DMS153 treated with DMSO at 0.1 percent for 48 hours (cell line): ENCODE measurements around the gene DACT1.
"Not testable (repeated sequence)": the region's sequence is repeated elsewhere in the genome, so short reads cannot be mapped to it uniquely, and the experiment has no call there.

Source experiments
- DNase-seq: peaks from one replicate; lab custom pipeline; 2025; ENCODE audit not compliant: unreplicated experiment; lab: John Stamatoyannopoulos, UW

The DACT1 gene

GRCh38 chr14:58637391-58638230, at the start of gene DACT1:
TSS of gene DACT1 (plus strand) at chr14:58637962. CDS start at chr14:58638203, 241 bp downstream.
- DNase-seq, result no peak

GRCh38 chr14:58588321-58588720, 49.4 kb upstream of the DACT1 start:
- DNase-seq, result not testable (repeated sequence)

- DNase-seq, result no peak
Measured at GRCh38 chr14:58593977-58594376, 43.8 kb upstream of the DACT1 start.

DNA sequence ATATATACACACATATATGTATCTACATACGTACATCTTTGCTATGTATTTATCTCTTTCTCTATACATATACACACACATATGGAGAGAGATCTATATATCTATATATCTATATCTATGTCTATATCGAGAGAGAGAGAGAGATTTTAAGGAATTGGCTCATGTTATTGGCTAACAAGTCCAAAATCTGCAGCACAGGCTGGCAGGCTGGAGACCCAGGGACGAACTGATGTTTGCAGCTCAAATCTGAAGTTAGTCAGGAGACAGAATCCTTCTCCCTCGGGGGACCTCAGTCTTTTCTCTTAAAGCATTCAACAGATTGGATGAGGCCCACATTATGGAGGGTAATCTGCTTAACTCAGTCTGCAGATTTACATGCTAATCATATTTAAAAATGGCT, 40.7 kb upstream of the DACT1 start:
- DNase-seq, result no peak

DNA sequence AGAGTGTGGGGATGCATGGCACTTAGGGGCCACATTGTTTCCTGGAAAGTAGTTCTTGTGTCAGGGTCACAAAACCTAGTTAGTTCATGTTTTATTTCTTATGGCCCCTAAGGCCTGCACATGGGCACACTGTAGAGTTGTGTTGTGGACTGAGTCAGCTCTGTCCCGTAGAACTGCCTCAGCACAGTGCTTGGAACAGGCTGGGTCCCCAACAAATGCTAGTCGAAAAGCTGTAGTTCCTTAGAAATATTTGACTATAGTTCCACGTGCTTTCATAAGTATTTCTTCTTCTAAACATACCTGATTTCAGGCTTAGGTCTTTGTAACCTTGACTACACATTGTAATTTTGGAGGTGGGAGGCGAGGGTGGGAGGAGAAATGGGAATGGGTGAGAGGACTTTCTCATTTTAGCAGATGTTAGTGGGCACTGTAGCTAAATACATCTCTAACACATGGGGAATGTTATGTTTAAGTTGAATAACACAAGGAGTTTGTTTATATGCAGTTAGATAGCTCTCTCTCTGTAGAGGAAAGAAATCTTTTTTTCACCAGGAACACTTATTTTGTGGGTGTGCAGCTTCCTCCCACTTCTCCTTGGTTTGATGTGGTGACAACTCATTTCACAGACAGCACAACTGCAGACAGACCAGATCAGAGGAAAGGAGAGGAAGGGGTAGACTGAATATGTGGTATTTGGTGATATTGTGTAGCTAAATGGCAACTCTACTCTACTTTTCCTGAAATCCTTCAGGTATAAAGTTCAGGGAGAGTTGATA, 39.5 kb upstream of the DACT1 start:
- DNase-seq, result no peak

DNA sequence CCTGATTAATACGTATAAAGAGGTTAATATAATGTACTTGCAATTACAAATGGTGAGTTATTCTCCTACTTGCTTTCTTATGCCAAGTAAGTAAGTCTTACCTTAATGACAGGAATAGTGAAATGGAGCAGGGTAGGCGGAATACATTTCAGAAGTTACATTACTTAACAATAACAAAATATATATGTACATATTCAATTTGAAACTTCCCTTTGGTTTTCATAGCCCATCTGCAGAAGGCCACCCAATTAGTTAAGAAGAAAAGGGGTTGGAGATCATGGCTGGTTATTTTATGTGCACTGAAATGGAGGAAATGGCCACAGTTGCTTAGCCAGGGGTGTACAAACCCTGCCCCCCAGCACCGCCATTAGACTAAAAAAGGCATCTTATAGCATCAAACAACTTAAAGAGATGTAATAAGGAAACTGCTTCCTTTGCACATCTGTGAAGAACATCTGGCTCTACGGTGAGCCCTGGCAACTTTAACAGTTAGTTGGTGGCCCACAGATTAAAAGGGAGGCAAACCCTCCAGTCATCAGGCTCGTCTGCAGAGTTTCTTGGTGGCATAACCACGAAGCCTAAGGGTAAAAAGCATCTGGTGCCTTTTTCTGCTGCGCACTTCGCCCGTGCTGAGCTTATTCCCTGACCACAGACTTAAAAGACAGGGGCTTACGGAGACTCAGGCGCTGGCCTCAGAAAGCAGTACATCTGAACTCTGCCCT, 38.8 kb upstream of the DACT1 start:
- DNase-seq, result no peak

DNA sequence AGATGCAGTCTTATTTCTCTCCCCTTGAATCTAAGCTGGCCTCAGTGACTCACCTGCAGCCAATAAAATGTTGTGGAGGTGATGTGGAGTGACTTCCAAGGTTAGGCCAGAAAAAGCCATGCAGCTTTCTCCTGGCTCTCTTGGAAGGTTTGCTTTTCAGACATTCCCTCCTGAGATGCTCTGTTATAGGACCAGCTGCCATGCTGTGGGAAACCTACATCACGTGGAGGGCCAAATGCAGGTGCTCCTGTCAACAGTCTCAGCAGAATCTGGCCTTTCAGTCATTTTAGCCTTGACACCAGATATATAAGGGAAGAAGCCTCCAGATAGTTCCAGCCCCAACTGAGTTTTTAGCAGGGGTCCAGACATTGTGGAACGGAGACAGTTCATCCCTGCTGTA, 38.1 kb upstream of the DACT1 start:
- no peak for DNase-seq

DNA sequence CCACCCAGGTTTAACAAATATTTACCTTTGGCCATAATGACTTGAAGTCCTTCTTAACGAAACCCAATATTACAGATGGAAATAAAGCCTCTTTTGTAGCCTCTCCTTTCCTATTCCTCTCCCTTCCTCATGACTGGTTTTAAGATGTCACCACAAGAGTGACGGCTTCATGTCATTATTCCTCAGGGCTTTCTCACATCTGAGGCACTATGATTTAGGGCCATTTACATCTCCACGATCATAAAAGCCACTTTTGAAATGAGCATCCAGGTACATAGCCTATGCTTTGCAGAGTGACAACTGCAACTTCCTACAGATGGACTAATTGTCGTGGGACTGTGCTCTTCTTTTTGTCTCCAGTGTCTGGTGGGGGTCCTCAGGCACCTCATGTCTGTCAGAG, 32.3 kb upstream of the DACT1 start:
- no peak for DNase-seq

- no peak for DNase-seq
Measured at GRCh38 chr14:58607131-58607951, 30.4 kb upstream of the DACT1 start.

DNA sequence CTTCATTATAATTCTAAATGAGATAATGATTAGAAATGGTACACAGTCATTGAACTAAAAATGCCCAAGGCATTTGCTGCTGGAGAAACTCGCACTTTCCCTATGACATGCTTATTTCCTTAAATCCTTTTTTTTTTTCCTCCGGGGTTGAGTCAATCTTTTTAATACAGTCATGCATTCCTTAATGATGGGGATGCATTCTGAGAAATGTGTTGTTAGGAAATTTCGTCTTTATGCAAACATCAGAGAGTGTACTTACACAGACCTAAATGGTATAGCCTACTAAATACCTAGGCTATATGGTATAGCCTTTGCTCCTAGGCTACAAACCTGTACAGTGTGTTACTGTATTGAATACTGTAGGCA, 29.8 kb upstream of the DACT1 start:
- DNase-seq, result no peak

DNA sequence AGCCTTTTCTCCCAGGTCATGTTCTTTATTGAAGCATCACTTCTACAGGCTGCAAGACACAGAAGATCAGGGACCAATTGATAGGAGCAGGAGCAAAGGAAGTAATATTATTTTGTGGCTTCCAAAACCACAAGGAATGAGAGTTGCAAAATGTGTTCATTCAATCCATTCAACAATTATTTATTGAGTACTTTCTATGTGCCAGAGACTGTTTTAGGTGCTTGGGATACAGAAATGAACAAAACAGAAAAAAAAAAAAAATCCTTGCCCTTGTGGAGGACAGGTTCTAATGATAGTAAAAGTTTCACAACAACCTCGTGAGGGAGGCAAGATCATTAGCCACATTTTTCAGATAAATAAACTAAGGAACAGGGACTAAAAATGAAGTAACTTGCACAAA, 20.1 kb upstream of the DACT1 start:
- no peak for DNase-seq

- no peak for DNase-seq
Measured at GRCh38 chr14:58620011-58620410, 17.8 kb upstream of the DACT1 start.

- DNase-seq, result no peak
Measured at GRCh38 chr14:58625438-58625837, 12.3 kb upstream of the DACT1 start.

- DNase-seq, result no peak
Measured at GRCh38 chr14:58626431-58626831, 11.3 kb upstream of the DACT1 start.

GRCh38 chr14:58628406-58628805, 9.4 kb upstream of the DACT1 start:
- DNase-seq, result no peak

GRCh38 chr14:58629281-58629680, 8.5 kb upstream of the DACT1 start:
- no peak for DNase-seq

- DNase-seq, result no peak
Measured at GRCh38 chr14:58631732-58632131, 6.0 kb upstream of the DACT1 start.

DNA sequence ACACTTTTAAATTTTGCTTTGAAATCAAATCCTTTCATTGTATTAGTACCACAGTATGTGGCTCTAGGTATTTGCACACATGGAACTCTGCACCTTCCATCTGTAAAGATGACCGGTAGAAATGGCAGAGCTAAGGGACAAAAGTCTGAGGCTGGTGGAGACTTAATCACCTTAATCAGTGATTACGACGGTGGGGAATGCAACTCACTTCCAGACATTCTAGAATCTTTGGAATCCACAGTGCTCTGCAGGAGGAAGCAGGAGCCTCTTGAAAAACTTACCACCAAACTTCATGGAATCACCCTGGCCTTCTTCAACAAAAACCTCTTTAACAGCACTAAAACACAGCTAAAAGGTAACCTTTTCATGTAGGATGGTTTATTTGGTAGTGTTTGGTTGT, 3.9 kb upstream of the DACT1 start:
- no peak for DNase-seq

DNA sequence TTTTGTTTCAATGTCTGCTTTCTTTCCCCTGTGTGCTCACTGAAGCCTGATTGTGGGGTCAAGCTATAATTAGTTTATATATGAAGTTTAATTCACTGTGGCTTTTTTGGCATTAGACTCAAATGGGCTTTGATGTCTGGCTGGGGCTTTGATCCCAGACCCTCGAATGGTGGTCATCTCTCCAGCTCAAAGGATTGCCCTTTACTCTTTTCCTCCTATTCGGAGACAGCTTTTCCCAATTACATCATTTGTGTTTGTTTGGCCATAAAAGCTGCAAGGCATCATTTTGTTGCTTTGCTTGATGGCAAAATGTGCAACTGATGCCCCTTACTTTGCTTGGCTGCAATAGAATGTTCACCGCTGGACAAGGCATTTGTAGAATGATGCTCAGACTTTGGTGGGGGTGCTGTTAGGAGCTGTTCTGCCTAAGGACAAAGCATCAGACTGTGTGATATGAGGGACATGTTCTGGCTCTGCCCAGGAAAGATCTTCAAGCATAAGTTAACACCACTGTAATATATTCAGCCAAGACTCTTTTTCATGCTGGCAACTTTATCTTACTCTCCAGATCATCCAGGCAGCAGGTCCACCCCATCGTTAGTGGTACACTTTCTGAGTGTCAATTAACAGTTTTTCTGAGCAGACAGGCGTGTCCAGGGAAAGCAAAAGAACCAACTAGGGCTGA, 3.2 kb upstream of the DACT1 start:
- DNase-seq, result no peak

DNA sequence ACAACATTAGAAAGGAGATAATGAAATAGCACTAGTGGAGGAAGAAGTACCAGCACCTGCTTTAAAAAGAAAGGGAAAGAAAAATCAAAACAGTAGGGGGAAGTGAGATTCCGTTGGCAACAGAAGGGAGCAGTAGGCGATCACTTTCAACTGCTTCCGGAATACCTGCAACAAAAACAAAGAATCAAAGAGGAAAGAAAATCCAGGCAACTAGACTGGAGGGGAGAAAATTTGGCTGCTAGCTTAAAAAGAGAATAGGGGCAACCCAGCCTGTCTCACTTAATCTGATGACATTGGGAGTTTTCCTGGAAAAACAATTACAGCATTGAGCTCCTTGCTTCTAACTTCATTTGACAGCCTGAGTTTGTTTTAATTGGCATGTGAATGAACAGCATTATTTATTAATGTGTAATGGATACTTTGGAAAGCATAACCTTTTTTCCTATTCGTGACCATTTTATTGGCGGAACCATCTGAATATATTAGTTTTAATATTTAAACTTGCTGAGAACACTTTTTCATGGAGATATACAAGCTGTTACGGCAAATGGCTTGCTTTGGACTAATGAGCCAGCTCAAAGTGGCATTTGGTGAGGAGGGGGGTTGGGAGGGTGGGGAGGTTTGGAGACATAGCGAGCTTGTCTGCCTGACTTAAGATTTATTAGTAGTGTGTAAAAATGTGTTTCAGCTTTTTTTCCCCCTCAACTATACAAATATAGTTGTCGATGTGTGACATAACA, 2.5 kb upstream of the DACT1 start:
- no peak for DNase-seq
